GM12878 (cell line): ENCODE results near the gene IGLL1. TPM values are rescaled to one million over a fixed set of nuclear protein-coding genes. Genes with fewer than 3 reads are reported as not detected.

ENCODE experiments used
- ATAC-seq: fragments of 200-7000 bp; cut with Tn5 transposase; 3 replicates; pipeline ENCODE4 v1.9.1; 2020; ENCODE audit warnings: mild to moderate bottlenecking, moderate library complexity
- BruUV-seq: library from RNA; stranded (reverse); fragments of 400-500 nt; replicated peaks from 2 replicates; lab custom pipeline; 2021; lab: Mats Ljungman, UMichigan
- CTCF ChIA-PET: fragments of 300-600 bp; sonication (Branson Sonifier 250); formaldehyde crosslinking; extraction: SDS; loops from one replicate; lab custom pipeline; 2021; ENCODE audit warnings: inconsistent platforms; lab: Yijun Ruan, JAX
- POLR2A ChIA-PET: fragments of 350-600 bp; formaldehyde crosslinking; extraction: SDS; loops from one replicate; lab custom pipeline; 2021; ENCODE audit warnings: inconsistent platforms; lab: Charles Lee
- RAD21 ChIA-PET: fragments of 300-600 bp; sonication (Branson Sonifier 250); formaldehyde crosslinking; loops from one replicate; lab custom pipeline; 2023; ENCODE audit warnings: antibody characterized with exemption; ENCODE audit not compliant: unreplicated experiment; lab: Charles Lee
- SMC1A ChIA-PET: fragments of 300-600 bp; sonication (Branson Sonifier 250); formaldehyde crosslinking; loops from one replicate; lab custom pipeline; 2023; ENCODE audit not compliant: unreplicated experiment, uncharacterized antibody; lab: Charles Lee
- DNase-seq: peaks from one replicate; pipeline ENCODE4 v3.0.0-alpha.2; 2011; ENCODE audit warnings: low read depth, low spot score
- FAIRE-seq: peaks from 3 replicates; lab custom pipeline; 2011; peaks lifted over from hg19 to GRCh38; lab: Jason Lieb, UNC
- H2AFZ ChIP-seq: 2 replicates; pipeline ENCODE4 v1.6.0; 2011; ENCODE audit warnings: low read depth, low read length, control low read depth; ENCODE audit not compliant: control insufficient read depth
- H3K27ac ChIP-seq: 2 replicates; pipeline ENCODE4 v1.5.1; 2011; ENCODE audit warnings: control low read depth; ENCODE audit not compliant: control insufficient read depth, insufficient read depth
- H3K27me3 ChIP-seq, 2 experiments: replicated peaks in 1 of 2; 2 replicates each; pipeline versions ENCODE4 v1.6.0 to v1.6.1; 2011; ENCODE audit warnings: low read length in 1 of 2; ENCODE audit not compliant: control insufficient read depth in 2 of 2, insufficient read depth in 2 of 2
- H3K36me3 ChIP-seq, 2 experiments: 2 replicates each; pipeline ENCODE4 v1.5.1; 2011; ENCODE audit warnings: low read length in 1 of 2; ENCODE audit not compliant: control insufficient read depth in 2 of 2, insufficient read depth in 2 of 2
- H3K4me1 ChIP-seq: 2 replicates; pipeline ENCODE4 v1.6.1; 2011; ENCODE audit warnings: mild to moderate bottlenecking, low read length, moderate library complexity, mixed read lengths; ENCODE audit not compliant: control insufficient read depth, insufficient read depth
- H3K4me2 ChIP-seq: 2 replicates; pipeline ENCODE4 v1.6.0; 2011; ENCODE audit warnings: control low read depth; ENCODE audit not compliant: control insufficient read depth, insufficient read depth
- H3K4me3 ChIP-seq: fragments of 200-600 bp; sonication (generic); 2 replicates; pipeline ENCODE4 v1.5.1; 2016
- H3K79me2 ChIP-seq: 2 replicates; pipeline ENCODE4 v1.6.0; 2011; ENCODE audit warnings: low read length; ENCODE audit not compliant: control insufficient read depth, insufficient read depth
- H3K9ac ChIP-seq: 2 replicates; pipeline ENCODE4 v1.8.0; 2011; ENCODE audit warnings: low read length, control low read depth, mixed read lengths; ENCODE audit not compliant: control insufficient read depth, insufficient read depth
- H3K9me3 ChIP-seq: replicated peaks from 3 replicates; pipeline ENCODE4 v1.5.1; 2011; ENCODE audit warnings: mild to moderate bottlenecking, low read length; ENCODE audit not compliant: control insufficient read depth, insufficient read depth
- H4K20me1 ChIP-seq: 2 replicates; pipeline ENCODE4 v1.6.0; 2011; ENCODE audit not compliant: control insufficient read depth, insufficient read depth
- BCLAF1 ChIP-seq: fragments of 450-650 bp; IDR thresholded peaks from 2 replicates; pipeline ENCODE4 v1.6.1; 2017; ENCODE audit warnings: antibody characterized with exemption, mild to moderate bottlenecking, moderate library complexity
- CEBPB ChIP-seq, 2 experiments: fragments of 150-350 bp in 1 of 2; IDR thresholded peaks; 2 replicates each; pipeline ENCODE4 v1.6.1; 2012 to 2014; ENCODE audit warnings: low read depth in 2 of 2, low read length in 2 of 2, borderline replicate concordance in 1 of 2, inconsistent platforms in 1 of 2
- EP300 ChIP-seq, 2 experiments: fragments of 150-350 bp in 1 of 2; IDR thresholded peaks; 2 replicates each; pipeline ENCODE4 v1.6.1; 2011 to 2012; ENCODE audit warnings: low read depth in 2 of 2, low read length in 2 of 2, borderline replicate concordance in 1 of 2, improper control_type of control experiment in 1 of 2, inconsistent platforms in 1 of 2; ENCODE audit not compliant: control insufficient read depth in 1 of 2
- FOXM1 ChIP-seq: IDR thresholded peaks from 2 replicates; pipeline ENCODE4 v1.6.1; 2012; ENCODE audit warnings: low read depth, mild to moderate bottlenecking, inconsistent platforms, low read length, moderate library complexity
- MEF2A ChIP-seq: IDR thresholded peaks from 2 replicates; pipeline ENCODE4 v1.6.1; 2011; ENCODE audit warnings: low read depth, mild to moderate bottlenecking, low read length, moderate library complexity; ENCODE audit not compliant: insufficient read depth
- MTA2 ChIP-seq: fragments of 450-650 bp; IDR thresholded peaks from 2 replicates; pipeline ENCODE4 v1.6.1; 2016; ENCODE audit warnings: low read depth, mild to moderate bottlenecking, moderate library complexity
- RUNX3 ChIP-seq: IDR thresholded peaks from 2 replicates; pipeline ENCODE4 v1.6.1; 2012; ENCODE audit warnings: low read length, inconsistent platforms
- SMAD1 ChIP-seq: fragments of 450-650 bp; IDR thresholded peaks from 2 replicates; pipeline ENCODE4 v1.6.1; 2018; ENCODE audit warnings: mild to moderate bottlenecking, low read depth; ENCODE audit not compliant: partially characterized antibody
- SMAD5 ChIP-seq: IDR thresholded peaks from 2 replicates; pipeline ENCODE4 v1.6.1; 2016; ENCODE audit warnings: antibody characterized with exemption, low read depth
- SPI1 ChIP-seq: IDR thresholded peaks from 2 replicates; pipeline ENCODE4 v1.6.1; 2011; ENCODE audit warnings: low read depth, mild to moderate bottlenecking, low read length, moderate library complexity, borderline replicate concordance; ENCODE audit not compliant: insufficient read depth
- TAF1 ChIP-seq: IDR thresholded peaks from 2 replicates; pipeline ENCODE4 v1.6.1; 2011; ENCODE audit warnings: mild to moderate bottlenecking, low read depth, low read length, borderline replicate concordance
- TCF12 ChIP-seq: IDR thresholded peaks from 2 replicates; pipeline ENCODE4 v1.6.1; 2011; ENCODE audit warnings: low read depth, mild to moderate bottlenecking, low read length
- WRNIP1 ChIP-seq: IDR thresholded peaks from 2 replicates; pipeline ENCODE4 v1.6.1; 2011; ENCODE audit warnings: low read depth, low read length, improper control_type of control experiment, borderline replicate concordance
- ZNF217 ChIP-seq: fragments of 450-650 bp; IDR thresholded peaks from 2 replicates; pipeline ENCODE4 v1.6.1; 2017; ENCODE audit warnings: antibody characterized with exemption, mild to moderate bottlenecking
- WGBS: methylation state at CpG from one replicate; pipeline ENCODE4 v1.1.6; 2016; ENCODE audit warnings: low lambda C conversion rate; ENCODE audit not compliant: insufficient replicate concordance, insufficient coverage; ENCODE audit errors: missing lambda C conversion rate; 5-methylcytosine and 5-hydroxymethylcytosine counted together
- in situ Hi-C: fragments of 300-500 bp; cut with MboI; formaldehyde crosslinking; loops from 9 replicates; pipeline ENCODE4 v1.14.3; 2018; ENCODE audit warnings: mixed read lengths
- intact Hi-C: fragments of 100-400 bp; cut with micrococcal nuclease; formaldehyde crosslinking; loops from one replicate; pipeline ENCODE4 v1.14.2; 2022; ENCODE audit not compliant: unreplicated experiment
- polyA plus RNA-seq, 11 experiments: library from polyadenylated mRNA; depleted of rRNA in 4 of 11; unstranded in 6 of 11; stranded (reverse) in 5 of 11; fragments of >200 nt; fragmentation: Nextera tagmentation in 4 of 11; fragmentation: Illumina TruSeq in 1 of 11; extraction: Ambion mirVana in 4 of 11; extraction: Trizol in 1 of 11; gene quantifications; 1 replicate in 1 of 11; 2 replicates in 10 of 11; pipeline versions ENCODE4 v1.2.1 to v1.2.3, GENCODE V29; 2011 to 2016; ENCODE audit warnings: inconsistent platforms in 2 of 11, missing spikeins in 2 of 11, low read depth in 1 of 11
- total RNA-seq, 4 experiments: library from RNA; depleted of rRNA in 3 of 4; stranded (reverse); fragments of >200 nt in 3 of 4; fragmentation: Illumina TruSeq in 1 of 4; extraction: Trizol in 1 of 4; gene quantifications; 2 replicates each; pipeline versions ENCODE4 v1.2.1 to v1.2.3, GENCODE V29; 2013 to 2021

The IGLL1 gene
- total and polyA plus RNA-seq, 10 of the 15 experiments (the other 5 are each of a cell fraction or from before 2014, with no cell fraction given) = not detected

- no peak overlapping the region for H3K27ac ChIP-seq
- POLR2A ChIA-PET = no interaction called here
- no peaks in the 10 kb centered on the region for H3K36me3 ChIP-seq
- TF ChIP-seq MTA2 (no peak), FOXM1 (no peak), TAF1 (no peak), SPI1 (peak; percentile 80; the same call in 1 of the 2 replicates), ZNF217 (no peak)
- H3K4me1 ChIP-seq = no peaks in the 10 kb centered on the region
- no TSS peak for BruUV-seq
- H4K20me1 ChIP-seq = no peaks in the 10 kb centered on the region
- CTCF ChIA-PET = no interaction called here
- H3K9me3 ChIP-seq = no peaks in the 10 kb centered on the region
- H3K27me3 ChIP-seq = no peaks in the 10 kb centered on the region; a peak in 1 of 4 replicates
- FAIRE-seq (no peak), ATAC-seq (peak; percentile 50; the same call in 2 of the 3 replicates), DNase-seq (no peak)
- SMC1A ChIA-PET = no interaction called here
- H2AFZ ChIP-seq = no peak overlapping the region
- no peak overlapping the region for H3K9ac ChIP-seq
- in situ Hi-C loops (no loop called here), intact Hi-C loops (no loop called here)
- H3K79me2 ChIP-seq = no peaks in the 10 kb centered on the region
- RAD21 ChIA-PET = no interaction called here
- no peak overlapping the region for H3K4me2 ChIP-seq
- WGBS = 47% methylated on average over 17 of the region's 19 CpGs
- no peak overlapping the region for H3K4me3 ChIP-seq
Measured at GRCh38 chr22:23527971-23528740, 51.9 kb downstream of the IGLL1 start.

GRCh38 chr22:23526596-23527316 lies 53.3 kb downstream of the IGLL1 start:
- Histone ChIP-seq H4K20me1 (no peaks in the 10 kb centered on the region), H3K36me3 (no peaks in the 10 kb centered on the region), H3K4me3 (no peak overlapping the region), H3K9ac (no peak overlapping the region), H2AFZ (no peak overlapping the region), H3K4me1 (no peaks in the 10 kb centered on the region), H3K4me2 (no peak overlapping the region), H3K27me3 (peaks cover 2 to 4% of the 10 kb centered on the region in 2 experiments; a peak in 3 of 4 replicates), H3K9me3 (no peaks in the 10 kb centered on the region), H3K79me2 (no peaks in the 10 kb centered on the region), H3K27ac (no peak overlapping the region)
- intact Hi-C loops (no loop called here), in situ Hi-C loops (no loop called here)
- SMC1A ChIA-PET = no interaction called here
- RAD21 ChIA-PET = no interaction called here
- 32% methylated on average over 16 of the region's 17 CpGs for WGBS
- no peak for DNase-seq
- ATAC-seq = no peak
- FAIRE-seq = no peak
- CTCF ChIA-PET = no interaction called here
- POLR2A ChIA-PET = no interaction called here
- BruUV-seq = no TSS peak
- TF ChIP-seq CEBPB (IDR thresholded peaks at IDR 0.05; ENCODE audit: borderline replicate concordance in 1 of 2, low read depth in 2 of 2, low read length in 2 of 2) = no peak
- TF ChIP-seq MEF2A = no peak
- TF ChIP-seq SMAD5 = no peak
- TF ChIP-seq RUNX3 = no peak
- TF ChIP-seq EP300 (IDR thresholded peaks at IDR 0.05; ENCODE audit: borderline replicate concordance in 1 of 2, control insufficient read depth in 1 of 2, low read depth in 2 of 2, low read length in 2 of 2) = no peak
- no peak for TF ChIP-seq WRNIP1
- no peak for TF ChIP-seq SMAD1
- no peak for TF ChIP-seq BCLAF1
- no peak for TF ChIP-seq TCF12
